ENCODE data around the gene COL28A1.

DNA sequence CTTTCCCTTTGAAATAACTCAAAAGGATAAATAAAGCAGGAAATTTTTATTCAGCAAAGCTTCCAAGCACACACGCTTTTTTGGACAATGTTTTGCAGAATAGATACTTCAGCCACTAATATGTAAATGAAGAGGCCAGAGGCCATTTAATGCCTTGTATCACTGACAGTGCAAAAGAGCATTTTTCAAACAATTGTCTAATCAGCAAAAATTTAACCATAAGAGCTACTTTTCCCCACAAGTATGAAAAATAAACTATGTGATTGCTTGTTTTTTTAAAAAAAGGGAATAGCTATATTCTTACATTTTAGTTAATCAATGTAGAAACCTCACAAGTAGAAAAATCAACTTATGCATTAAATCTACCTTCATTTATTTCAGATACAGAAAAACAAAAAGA lies 99.7 kb downstream of the COL28A1 start:
- TF ChIP-seq, protein P1, sequence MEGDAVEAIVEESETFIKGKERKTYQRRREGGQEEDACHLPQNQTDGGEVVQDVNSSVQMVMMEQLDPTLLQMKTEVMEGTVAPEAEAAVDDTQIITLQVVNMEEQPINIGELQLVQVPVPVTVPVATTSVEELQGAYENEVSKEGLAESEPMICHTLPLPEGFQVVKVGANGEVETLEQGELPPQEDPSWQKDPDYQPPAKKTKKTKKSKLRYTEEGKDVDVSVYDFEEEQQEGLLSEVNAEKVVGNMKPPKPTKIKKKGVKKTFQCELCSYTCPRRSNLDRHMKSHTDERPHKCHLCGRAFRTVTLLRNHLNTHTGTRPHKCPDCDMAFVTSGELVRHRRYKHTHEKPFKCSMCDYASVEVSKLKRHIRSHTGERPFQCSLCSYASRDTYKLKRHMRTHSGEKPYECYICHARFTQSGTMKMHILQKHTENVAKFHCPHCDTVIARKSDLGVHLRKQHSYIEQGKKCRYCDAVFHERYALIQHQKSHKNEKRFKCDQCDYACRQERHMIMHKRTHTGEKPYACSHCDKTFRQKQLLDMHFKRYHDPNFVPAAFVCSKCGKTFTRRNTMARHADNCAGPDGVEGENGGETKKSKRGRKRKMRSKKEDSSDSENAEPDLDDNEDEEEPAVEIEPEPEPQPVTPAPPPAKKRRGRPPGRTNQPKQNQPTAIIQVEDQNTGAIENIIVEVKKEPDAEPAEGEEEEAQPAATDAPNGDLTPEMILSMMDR (conservative IDR thresholded peaks at IDR 0.05; ENCODE audit: low read depth in 2 of 2) = no peak
- no peak for TF ChIP-seq POLR2AphosphoS5 (IDR thresholded peaks at IDR 0.05; ENCODE audit: low read depth)
- TF ChIP-seq, protein P2, sequence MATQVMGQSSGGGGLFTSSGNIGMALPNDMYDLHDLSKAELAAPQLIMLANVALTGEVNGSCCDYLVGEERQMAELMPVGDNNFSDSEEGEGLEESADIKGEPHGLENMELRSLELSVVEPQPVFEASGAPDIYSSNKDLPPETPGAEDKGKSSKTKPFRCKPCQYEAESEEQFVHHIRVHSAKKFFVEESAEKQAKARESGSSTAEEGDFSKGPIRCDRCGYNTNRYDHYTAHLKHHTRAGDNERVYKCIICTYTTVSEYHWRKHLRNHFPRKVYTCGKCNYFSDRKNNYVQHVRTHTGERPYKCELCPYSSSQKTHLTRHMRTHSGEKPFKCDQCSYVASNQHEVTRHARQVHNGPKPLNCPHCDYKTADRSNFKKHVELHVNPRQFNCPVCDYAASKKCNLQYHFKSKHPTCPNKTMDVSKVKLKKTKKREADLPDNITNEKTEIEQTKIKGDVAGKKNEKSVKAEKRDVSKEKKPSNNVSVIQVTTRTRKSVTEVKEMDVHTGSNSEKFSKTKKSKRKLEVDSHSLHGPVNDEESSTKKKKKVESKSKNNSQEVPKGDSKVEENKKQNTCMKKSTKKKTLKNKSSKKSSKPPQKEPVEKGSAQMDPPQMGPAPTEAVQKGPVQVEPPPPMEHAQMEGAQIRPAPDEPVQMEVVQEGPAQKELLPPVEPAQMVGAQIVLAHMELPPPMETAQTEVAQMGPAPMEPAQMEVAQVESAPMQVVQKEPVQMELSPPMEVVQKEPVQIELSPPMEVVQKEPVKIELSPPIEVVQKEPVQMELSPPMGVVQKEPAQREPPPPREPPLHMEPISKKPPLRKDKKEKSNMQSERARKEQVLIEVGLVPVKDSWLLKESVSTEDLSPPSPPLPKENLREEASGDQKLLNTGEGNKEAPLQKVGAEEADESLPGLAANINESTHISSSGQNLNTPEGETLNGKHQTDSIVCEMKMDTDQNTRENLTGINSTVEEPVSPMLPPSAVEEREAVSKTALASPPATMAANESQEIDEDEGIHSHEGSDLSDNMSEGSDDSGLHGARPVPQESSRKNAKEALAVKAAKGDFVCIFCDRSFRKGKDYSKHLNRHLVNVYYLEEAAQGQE (IDR thresholded peaks at IDR 0.05; ENCODE audit: unreplicated experiment) = no peak
- TF ChIP-seq EZH2 (IDR thresholded peaks at IDR 0.05; ENCODE audit: low read depth, unreplicated experiment) = no peak
- TF ChIP-seq JUNB (IDR thresholded peaks at IDR 0.05; ENCODE audit: unreplicated experiment) = no peak
- no peak for TF ChIP-seq EZH2phosphoT487 (IDR thresholded peaks at IDR 0.05; ENCODE audit: unreplicated experiment)
- no peak for TF ChIP-seq STAT1 (IDR thresholded peaks at IDR 0.05; ENCODE audit: unreplicated experiment)
- no peak for TF ChIP-seq ZNF331 (CRISPR knock-in tag; IDR thresholded peaks at IDR 0.05; ENCODE audit: low read depth)
